ENCODE results near the gene GCH1. TPM values are rescaled to one million over a fixed set of nuclear protein-coding genes. Genes with fewer than 3 reads are reported as not detected.
A peak's percentile ranks its signal among the peaks of the same experiment; 100 is the strongest.

GCH1 gene
- total RNA-seq, 4 donors from 2014 or later, result 2.2 to 5.0 (median 3.7) TPM

GRCh38 chr14:54848910-54849309 is 53.7 kb downstream of the GCH1 start:
- Histone ChIP-seq H3K9me3 (no peaks in the 10 kb centered on the region), H3K36me3 (no peaks in the 10 kb centered on the region), H3K27me3 (no peaks in the 10 kb centered on the region), H3K4me1 (no peaks in the 10 kb centered on the region), H3K27ac (no peak overlapping the region), H3K4me3 (no peak overlapping the region)
- WGBS, 2 donors (ENCODE audit: low coverage in 1 of 2), result 75 to 93% methylated on average over 1 of the region's 1 CpG
- ATAC-seq, result no peak
- TF ChIP-seq EP300 (IDR thresholded peaks at IDR 0.05), result no peak
- TF ChIP-seq POLR2AphosphoS5 (IDR thresholded peaks at IDR 0.05), result no peak
- TF ChIP-seq, protein P1, sequence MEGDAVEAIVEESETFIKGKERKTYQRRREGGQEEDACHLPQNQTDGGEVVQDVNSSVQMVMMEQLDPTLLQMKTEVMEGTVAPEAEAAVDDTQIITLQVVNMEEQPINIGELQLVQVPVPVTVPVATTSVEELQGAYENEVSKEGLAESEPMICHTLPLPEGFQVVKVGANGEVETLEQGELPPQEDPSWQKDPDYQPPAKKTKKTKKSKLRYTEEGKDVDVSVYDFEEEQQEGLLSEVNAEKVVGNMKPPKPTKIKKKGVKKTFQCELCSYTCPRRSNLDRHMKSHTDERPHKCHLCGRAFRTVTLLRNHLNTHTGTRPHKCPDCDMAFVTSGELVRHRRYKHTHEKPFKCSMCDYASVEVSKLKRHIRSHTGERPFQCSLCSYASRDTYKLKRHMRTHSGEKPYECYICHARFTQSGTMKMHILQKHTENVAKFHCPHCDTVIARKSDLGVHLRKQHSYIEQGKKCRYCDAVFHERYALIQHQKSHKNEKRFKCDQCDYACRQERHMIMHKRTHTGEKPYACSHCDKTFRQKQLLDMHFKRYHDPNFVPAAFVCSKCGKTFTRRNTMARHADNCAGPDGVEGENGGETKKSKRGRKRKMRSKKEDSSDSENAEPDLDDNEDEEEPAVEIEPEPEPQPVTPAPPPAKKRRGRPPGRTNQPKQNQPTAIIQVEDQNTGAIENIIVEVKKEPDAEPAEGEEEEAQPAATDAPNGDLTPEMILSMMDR (IDR thresholded peaks at IDR 0.05), result no peak
- TF ChIP-seq POLR2A (IDR thresholded peaks at IDR 0.05), result no peak

- ATAC-seq, result no peak
- 76 to 89% methylated on average over 6 to 7 of the region's 7 CpGs for WGBS, 2 donors (ENCODE audit: low coverage in 1 of 2)
- H3K9me3 ChIP-seq, result no peaks in the 10 kb centered on the region
- no peaks in the 10 kb centered on the region for H3K36me3 ChIP-seq
- no peaks in the 10 kb centered on the region for H3K4me1 ChIP-seq
- TF ChIP-seq EP300 (IDR thresholded peaks at IDR 0.05), result no peak
- TF ChIP-seq, protein P1 (IDR thresholded peaks at IDR 0.05), result no peak
- no peak for TF ChIP-seq POLR2A (IDR thresholded peaks at IDR 0.05)
- no peak for TF ChIP-seq POLR2AphosphoS5 (IDR thresholded peaks at IDR 0.05)
- no peak overlapping the region for H3K4me3 ChIP-seq
- no peaks in the 10 kb centered on the region for H3K27me3 ChIP-seq
- H3K27ac ChIP-seq, result no peak overlapping the region
Measured at GRCh38 chr14:54845641-54846040, 57.0 kb downstream of the GCH1 start.

DNA sequence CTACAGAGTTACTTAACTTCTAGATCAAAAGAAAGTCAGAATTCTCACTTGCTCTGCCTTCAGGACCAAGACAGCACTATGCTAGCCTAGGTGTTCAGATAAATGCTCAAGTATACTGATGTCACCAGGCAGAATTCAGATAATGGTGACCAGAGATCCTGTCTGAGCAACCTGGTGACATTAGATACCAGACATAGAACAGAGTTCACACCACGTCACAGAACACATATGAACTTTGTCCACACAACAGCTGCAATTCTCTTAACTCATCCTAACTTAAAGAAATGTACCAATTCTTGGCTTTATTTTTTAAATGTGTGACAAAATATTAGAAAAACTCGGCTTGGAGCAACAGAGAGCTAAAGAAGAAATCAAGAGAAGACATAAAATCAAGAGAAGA is 58.1 kb downstream of the GCH1 start:
- Histone ChIP-seq H3K9me3 (no peaks in the 10 kb centered on the region), H3K27ac (no peak overlapping the region), H3K27me3 (no peaks in the 10 kb centered on the region), H3K4me3 (no peak overlapping the region), H3K36me3 (no peaks in the 10 kb centered on the region), H3K4me1 (peaks cover 0 to 6% (median 0%) of the 10 kb centered on the region in 3 donors)
- TF ChIP-seq, protein P1 (IDR thresholded peaks at IDR 0.05), result no peak
- TF ChIP-seq POLR2A (IDR thresholded peaks at IDR 0.05), result no peak
- TF ChIP-seq EP300 (IDR thresholded peaks at IDR 0.05), result no peak
- no peak for TF ChIP-seq POLR2AphosphoS5 (IDR thresholded peaks at IDR 0.05)
- WGBS, 2 donors (ENCODE audit: low coverage in 1 of 2), result 83 to 93% methylated on average over 1 to 2 of the region's 2 CpGs
- no peak for ATAC-seq

- H3K27ac ChIP-seq, result peak overlapping the region in 1 of 4 donors; percentile 44
- TF ChIP-seq EP300 (IDR thresholded peaks at IDR 0.05), result no peak
- no peak for TF ChIP-seq POLR2AphosphoS5 (IDR thresholded peaks at IDR 0.05)
- TF ChIP-seq, protein P1 (IDR thresholded peaks at IDR 0.05), result no peak
- no peak for TF ChIP-seq POLR2A (IDR thresholded peaks at IDR 0.05)
- no peak overlapping the region for H3K4me3 ChIP-seq
- no peaks in the 10 kb centered on the region for H3K36me3 ChIP-seq
- H3K27me3 ChIP-seq, result no peaks in the 10 kb centered on the region
- 92 to 100% methylated on average over 1 of the region's 1 CpG for WGBS, 2 donors (ENCODE audit: low coverage in 1 of 2)
- no peaks in the 10 kb centered on the region for H3K9me3 ChIP-seq
- H3K4me1 ChIP-seq, result peaks cover 0 to 6% (median 0%) of the 10 kb centered on the region in 3 donors
- no peak for ATAC-seq
Measured at GRCh38 chr14:54840798-54841197, 61.8 kb downstream of the GCH1 start.

DNA sequence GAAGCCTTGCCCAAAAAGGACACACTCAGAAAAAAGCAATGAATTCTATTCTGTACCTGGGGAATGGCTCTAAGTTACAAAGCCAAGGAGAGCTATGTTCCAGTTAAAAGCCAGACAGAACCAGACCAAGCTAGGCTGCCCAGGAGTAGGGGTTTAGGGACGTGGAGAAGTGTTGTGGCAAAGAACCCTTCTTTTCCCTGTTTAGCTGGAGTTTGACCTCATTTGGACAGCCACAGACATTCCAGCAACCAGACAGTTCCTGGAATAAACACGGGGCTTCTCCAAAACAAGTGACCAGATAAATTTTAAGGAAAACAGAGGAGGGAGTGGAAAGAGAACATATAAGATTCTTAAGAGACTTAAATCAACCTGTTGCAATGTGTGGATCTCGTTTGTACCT is 62.3 kb downstream of the GCH1 start:
- Histone ChIP-seq H3K27ac (peak overlapping the region in 3 of 4 donors; percentile 4 to 44 (median 37)), H3K9me3 (no peaks in the 10 kb centered on the region), H3K4me3 (no peak overlapping the region), H3K36me3 (no peaks in the 10 kb centered on the region), H3K27me3 (no peaks in the 10 kb centered on the region), H3K4me1 (peaks cover 0 to 6% (median 0%) of the 10 kb centered on the region in 3 donors)
- ATAC-seq, result peak; percentile 32
- TF ChIP-seq, protein P1 (IDR thresholded peaks at IDR 0.05), result no peak
- TF ChIP-seq EP300 (IDR thresholded peaks at IDR 0.05), result no peak
- no peak for TF ChIP-seq POLR2AphosphoS5 (IDR thresholded peaks at IDR 0.05)
- TF ChIP-seq POLR2A (IDR thresholded peaks at IDR 0.05), result no peak
- WGBS, 2 donors (ENCODE audit: low coverage in 1 of 2), result 77 to 80% methylated on average over 1 to 3 of the region's 3 CpGs

Measured in gastroesophageal sphincter (tissue), 4 donors.